BLaER1 treated with 17β-estradiol and CSF1 and Interleukin-3, amounts not matched to agents 10 nM and 100 nM (cell line): ENCODE data around the gene ITPK1.

Source experiments
- H3K27ac ChIP-seq, 11 experiments: shearing (Covaris generic); formaldehyde crosslinking; 2 replicates each; pipeline ENCODE4 v1.8.1; 2022
- H3K27me3 ChIP-seq, 11 experiments: shearing (Covaris generic); formaldehyde crosslinking; 2 replicates each; pipeline ENCODE4 v1.8.1; 2022
- H3K36me3 ChIP-seq, 11 experiments: shearing (Covaris generic); formaldehyde crosslinking; 2 replicates each; pipeline ENCODE4 v1.8.1; 2022
- H3K4me1 ChIP-seq, 10 experiments: shearing (Covaris generic); formaldehyde crosslinking; 2 replicates each; pipeline ENCODE4 v1.8.1; 2022
- H3K4me2 ChIP-seq, 11 experiments: shearing (Covaris generic); formaldehyde crosslinking; 2 replicates each; pipeline ENCODE4 v1.8.1; 2022
- H3K4me3 ChIP-seq, 10 experiments: shearing (Covaris generic); formaldehyde crosslinking; 2 replicates each; pipeline ENCODE4 v1.8.1; 2022
- H3K9ac ChIP-seq, 11 experiments: shearing (Covaris generic); formaldehyde crosslinking; 2 replicates each; pipeline ENCODE4 v1.8.1; 2022
- H3K9me3 ChIP-seq, 11 experiments: shearing (Covaris generic); formaldehyde crosslinking; replicated peaks in 1 of 11; 2 replicates each; pipeline ENCODE4 v1.8.1; 2022
- H4K20me1 ChIP-seq, 11 experiments: shearing (Covaris generic); formaldehyde crosslinking; 2 replicates each; pipeline ENCODE4 v1.8.1; 2022
- Cebpa-rat ChIP-seq, 11 experiments: shearing (Covaris generic); IDR thresholded peaks; 2 replicates each; pipeline ENCODE4 v1.8.1; 2022

Gene ITPK1

DNA sequence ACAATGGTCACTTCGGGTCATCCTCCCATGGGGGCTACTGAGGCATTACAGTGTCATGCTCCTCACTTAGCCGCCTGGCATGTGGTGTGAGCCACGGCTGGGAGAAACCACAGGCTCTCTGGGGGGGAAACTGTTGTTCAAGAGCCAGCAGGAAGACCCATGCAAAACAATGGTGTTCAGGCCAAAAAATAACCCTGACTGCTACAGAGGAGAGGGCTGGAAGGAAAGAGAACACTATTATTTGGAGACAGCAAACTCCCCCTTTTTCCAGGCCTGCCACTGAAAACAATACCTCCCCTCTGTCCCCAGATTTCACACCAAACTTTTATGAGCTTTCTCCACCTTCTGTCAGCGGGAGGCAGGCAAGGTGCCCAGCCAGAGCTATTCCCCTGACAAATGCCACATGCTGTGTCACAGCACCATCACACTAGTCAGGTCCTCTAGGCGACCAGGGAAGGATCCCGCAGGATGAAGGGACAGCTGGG is 109.1 kb downstream of the ITPK1 start:
- peak overlapping the region; percentile 77 to 97 (median 92) for H3K4me2 ChIP-seq
- no peak for TF ChIP-seq Cebpa-rat (IDR thresholded peaks at IDR 0.05)
- H3K36me3 ChIP-seq, result peaks cover 0 to 50% (median 0%) of the 10 kb centered on the region in 11 experiments; a peak in 9 of 22 replicates
- H4K20me1 ChIP-seq, result peaks cover 13 to 99% (median 86%) of the 10 kb centered on the region in 11 experiments; a peak in 20 of 22 replicates
- H3K9me3 ChIP-seq, result no peaks in the 10 kb centered on the region
- peaks cover 62 to 89% (median 79%) of the 10 kb centered on the region in 10 experiments for H3K4me1 ChIP-seq
- peak overlapping the region in 9 of 11 experiments; percentile 13 to 82 (median 66); a peak in 17 of 22 replicates for H3K27ac ChIP-seq
- peak overlapping the region in 7 of 10 experiments; percentile 10 to 45 (median 23); a peak in 6 of 20 replicates for H3K4me3 ChIP-seq
- H3K27me3 ChIP-seq, result no peaks in the 10 kb centered on the region
- H3K9ac ChIP-seq, result peak overlapping the region in 9 of 11 experiments; percentile 9 to 75 (median 51); a peak in 15 of 22 replicates

DNA sequence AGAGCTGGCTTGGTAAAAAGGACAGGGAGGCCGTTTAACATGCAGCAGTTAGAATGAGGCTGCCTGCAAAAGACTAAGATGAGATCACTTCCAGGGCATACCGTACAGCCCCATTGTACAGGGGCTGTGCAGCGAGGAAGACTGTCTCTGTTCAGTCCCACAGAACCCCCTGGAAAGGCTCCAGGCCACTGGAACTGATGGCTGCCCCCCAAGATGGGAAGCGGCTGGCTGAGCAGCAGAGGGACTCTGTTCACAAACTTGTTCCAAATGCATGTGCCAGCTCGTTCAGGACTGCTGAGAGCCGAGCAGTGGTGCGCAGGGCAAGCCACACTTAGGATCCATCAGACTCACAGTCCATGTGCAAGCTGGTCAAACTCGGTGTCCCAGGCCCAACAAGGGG is 109.9 kb downstream of the ITPK1 start:
- peak overlapping the region; percentile 77 to 97 (median 92); a peak in 21 of 22 replicates for H3K4me2 ChIP-seq
- H4K20me1 ChIP-seq, result peaks cover 13 to 99% (median 84%) of the 10 kb centered on the region in 11 experiments; a peak in 20 of 22 replicates
- H3K36me3 ChIP-seq, result peaks cover 0 to 52% (median 0%) of the 10 kb centered on the region in 11 experiments; a peak in 9 of 22 replicates
- no peaks in the 10 kb centered on the region for H3K27me3 ChIP-seq
- H3K27ac ChIP-seq, result peak overlapping the region in 6 of 11 experiments; percentile 15 to 82 (median 64); a peak in 8 of 22 replicates
- no peaks in the 10 kb centered on the region for H3K9me3 ChIP-seq
- H3K9ac ChIP-seq, result peak overlapping the region in 4 of 11 experiments; percentile 38 to 75 (median 60); a peak in 5 of 22 replicates
- H3K4me1 ChIP-seq, result peaks cover 54 to 81% (median 71%) of the 10 kb centered on the region in 10 experiments
- TF ChIP-seq Cebpa-rat (IDR thresholded peaks at IDR 0.05), result no peak
- H3K4me3 ChIP-seq, result no peak overlapping the region

DNA sequence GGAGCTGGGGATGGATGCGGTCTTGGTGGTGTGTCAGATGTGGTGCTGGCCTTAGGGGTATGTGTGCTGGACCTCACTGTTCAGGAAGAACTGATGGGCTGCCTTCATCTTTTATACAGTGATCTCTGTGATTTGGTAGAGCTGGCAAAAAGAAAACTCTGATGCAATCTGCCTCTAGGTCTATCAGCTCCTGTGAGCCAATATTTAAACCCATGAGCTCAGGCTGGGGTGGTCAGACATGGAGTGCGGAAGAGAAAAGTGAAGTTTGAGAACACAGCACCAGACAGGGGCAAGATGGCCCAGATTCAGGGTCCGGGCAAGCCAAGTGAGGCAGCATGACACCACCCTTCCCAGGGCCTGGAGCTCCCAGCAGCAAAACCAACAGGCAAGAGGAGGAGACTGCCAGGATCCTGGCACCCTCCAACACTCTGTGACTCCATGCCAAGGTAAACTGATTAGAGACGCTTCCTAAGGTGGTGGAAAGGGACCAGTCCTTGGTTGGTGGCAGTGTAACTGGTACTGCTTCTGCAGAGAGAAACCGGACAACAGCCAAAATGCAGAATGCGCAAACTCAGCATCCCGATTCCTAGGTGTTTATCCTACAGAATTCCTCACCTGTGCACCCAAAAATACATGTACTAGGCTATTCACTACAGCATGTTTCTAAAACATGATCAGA is 110.5 kb downstream of the ITPK1 start:
- Histone ChIP-seq H3K27ac (no peak overlapping the region; a peak in 1 of 22 replicates), H4K20me1 (peaks cover 13 to 99% (median 81%) of the 10 kb centered on the region in 11 experiments; a peak in 20 of 22 replicates), H3K4me1 (peaks cover 48 to 75% (median 66%) of the 10 kb centered on the region in 10 experiments), H3K27me3 (no peaks in the 10 kb centered on the region), H3K36me3 (peaks cover 0 to 55% (median 0%) of the 10 kb centered on the region in 11 experiments; a peak in 9 of 22 replicates), H3K4me2 (peak overlapping the region in 9 of 11 experiments; percentile 77 to 97 (median 92); a peak in 18 of 22 replicates), H3K9ac (no peak overlapping the region; a peak in 1 of 22 replicates), H3K9me3 (no peaks in the 10 kb centered on the region), H3K4me3 (no peak overlapping the region)
- TF ChIP-seq Cebpa-rat (IDR thresholded peaks at IDR 0.05), result no peak

DNA sequence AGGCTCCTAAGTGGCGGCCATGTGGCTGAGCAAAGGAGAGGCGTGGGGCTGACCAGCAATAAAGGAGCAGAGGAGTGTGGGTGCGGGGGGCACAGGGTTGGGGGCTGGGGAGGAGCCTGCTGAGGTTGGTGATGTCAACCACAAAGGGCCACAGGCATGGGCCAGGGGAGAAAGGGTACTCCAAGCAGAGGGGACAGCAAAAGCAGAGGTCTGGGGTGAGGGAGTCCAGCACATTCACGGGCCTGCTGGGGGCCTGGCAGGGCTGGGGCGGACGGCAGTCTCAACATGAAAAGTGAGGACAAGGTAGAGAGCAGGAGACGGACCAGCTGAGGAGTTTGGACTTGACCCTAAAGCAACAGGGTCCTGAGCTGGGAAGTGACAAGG is 111.0 kb downstream of the ITPK1 start:
- Histone ChIP-seq H3K9ac (no peak overlapping the region), H3K9me3 (no peaks in the 10 kb centered on the region), H3K36me3 (peaks cover 0 to 52% (median 3%) of the 10 kb centered on the region in 11 experiments; a peak in 11 of 22 replicates), H3K27me3 (no peaks in the 10 kb centered on the region), H3K4me1 (peaks cover 42 to 70% (median 60%) of the 10 kb centered on the region in 10 experiments), H3K4me3 (no peak overlapping the region), H4K20me1 (peaks cover 13 to 99% (median 81%) of the 10 kb centered on the region in 11 experiments; a peak in 20 of 22 replicates), H3K27ac (no peak overlapping the region), H3K4me2 (peak overlapping the region in 5 of 11 experiments; percentile 90 to 97 (median 94); a peak in 5 of 22 replicates)
- no peak for TF ChIP-seq Cebpa-rat (IDR thresholded peaks at IDR 0.05)

DNA sequence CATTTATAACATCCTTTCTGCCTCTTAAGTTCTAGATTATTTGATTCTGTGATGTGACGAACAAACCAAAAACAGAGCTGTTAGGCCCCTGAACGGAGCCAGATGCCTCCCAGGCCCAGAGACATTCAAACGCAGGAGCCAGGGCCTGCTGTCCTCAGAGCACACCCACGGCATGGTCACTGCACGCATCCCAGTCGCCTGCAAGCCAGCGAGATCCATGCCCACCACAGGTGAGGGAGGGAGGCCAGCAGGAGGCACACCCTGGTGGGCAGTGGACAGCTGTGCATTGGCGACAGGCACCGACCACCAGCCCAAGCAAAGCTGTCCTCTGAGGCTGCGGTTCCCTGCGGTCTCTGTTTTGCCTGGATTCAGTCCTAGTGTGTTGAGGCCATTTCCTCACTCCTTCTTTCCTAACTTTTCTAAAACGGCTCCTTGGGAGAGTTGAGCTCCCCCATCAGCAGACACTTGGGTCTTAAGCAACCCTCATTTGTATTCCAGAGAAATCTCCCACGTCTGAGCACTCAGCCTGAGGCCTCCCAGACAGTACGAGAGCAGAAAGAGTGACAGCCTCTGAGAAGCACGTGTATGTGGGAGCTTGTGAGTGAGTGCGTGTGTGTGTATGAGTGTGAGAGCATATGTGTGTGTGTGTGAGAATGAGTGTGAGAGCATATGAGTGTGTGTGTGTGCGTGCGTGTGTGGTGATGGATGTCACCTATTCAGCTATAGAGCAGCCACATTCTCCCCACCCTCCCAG is 111.6 kb downstream of the ITPK1 start:
- H3K4me1 ChIP-seq, result peaks cover 37 to 64% (median 54%) of the 10 kb centered on the region in 10 experiments
- no peaks in the 10 kb centered on the region for H3K9me3 ChIP-seq
- H4K20me1 ChIP-seq, result peaks cover 13 to 99% (median 77%) of the 10 kb centered on the region in 11 experiments; a peak in 20 of 22 replicates
- no peak overlapping the region for H3K27ac ChIP-seq
- H3K27me3 ChIP-seq, result no peaks in the 10 kb centered on the region
- 0 out of 22 replicates have a peak overlapping the region, but pooled peaks of 3 of the 11 experiments have one; percentile 2 to 37 (median 30) for H3K4me2 ChIP-seq
- peaks cover 0 to 55% (median 3%) of the 10 kb centered on the region in 11 experiments; a peak in 12 of 22 replicates for H3K36me3 ChIP-seq
- TF ChIP-seq Cebpa-rat (IDR thresholded peaks at IDR 0.05), result no peak
- H3K4me3 ChIP-seq, result no peak overlapping the region
- H3K9ac ChIP-seq, result no peak overlapping the region

DNA sequence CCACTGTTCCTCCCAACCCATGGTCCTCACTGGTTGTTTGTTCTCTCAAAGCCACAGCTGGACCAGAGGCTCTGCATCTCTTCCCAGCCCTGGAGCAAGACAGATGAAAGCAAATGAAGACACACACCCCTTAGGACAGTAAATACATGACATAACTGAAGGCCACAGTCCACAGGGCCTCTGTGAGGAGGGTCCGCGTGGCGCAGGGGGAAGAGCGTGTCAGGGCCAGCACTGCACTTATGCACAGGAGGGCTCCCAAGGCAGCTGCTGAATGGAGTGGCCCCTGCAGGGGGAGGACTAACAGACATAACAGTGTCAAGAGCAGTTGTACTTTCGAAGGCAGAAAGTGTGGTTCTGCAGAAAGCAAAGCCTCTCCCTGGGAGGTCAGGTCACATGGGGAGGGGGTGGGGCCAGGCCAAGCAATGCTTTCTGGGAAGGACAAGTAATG is 112.8 kb downstream of the ITPK1 start:
- H3K27ac ChIP-seq, result no peak overlapping the region
- H3K4me3 ChIP-seq, result no peak overlapping the region
- H4K20me1 ChIP-seq, result peaks cover 13 to 99% (median 70%) of the 10 kb centered on the region in 11 experiments; a peak in 20 of 22 replicates
- peaks cover 24 to 51% (median 42%) of the 10 kb centered on the region in 10 experiments for H3K4me1 ChIP-seq
- peaks cover 0 to 58% (median 3%) of the 10 kb centered on the region in 11 experiments; a peak in 12 of 22 replicates for H3K36me3 ChIP-seq
- TF ChIP-seq Cebpa-rat (IDR thresholded peaks at IDR 0.05), result no peak
- peak overlapping the region in 5 of 11 experiments; percentile 11 to 41 (median 30); a peak in 7 of 22 replicates for H3K4me2 ChIP-seq
- H3K9me3 ChIP-seq, result no peaks in the 10 kb centered on the region
- no peak overlapping the region for H3K9ac ChIP-seq
- no peaks in the 10 kb centered on the region for H3K27me3 ChIP-seq

DNA sequence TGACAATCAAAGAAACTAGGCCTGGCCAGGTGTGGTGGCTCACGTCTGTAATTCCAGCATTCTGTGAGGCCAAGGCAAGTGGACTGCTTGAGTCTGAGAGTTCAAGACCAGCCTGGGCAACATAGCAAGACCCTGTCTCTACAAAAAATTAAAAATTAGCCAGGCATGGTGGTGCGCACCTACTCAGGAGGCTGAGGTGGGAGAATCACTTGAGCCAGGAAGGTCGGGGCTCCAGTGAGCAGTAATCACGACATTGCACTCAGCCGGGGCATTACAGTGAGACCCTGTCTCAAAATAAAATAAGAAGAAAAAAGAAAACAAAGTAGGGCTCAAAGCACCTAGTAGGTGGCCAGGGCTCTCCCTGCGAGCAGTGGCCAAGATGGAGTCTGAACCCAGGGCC is 113.7 kb downstream of the ITPK1 start:
- H4K20me1 ChIP-seq, result peaks cover 13 to 100% (median 64%) of the 10 kb centered on the region in 11 experiments; a peak in 20 of 22 replicates
- no peak overlapping the region for H3K9ac ChIP-seq
- H3K4me2 ChIP-seq, result no peak overlapping the region
- no peak overlapping the region for H3K4me3 ChIP-seq
- TF ChIP-seq Cebpa-rat (IDR thresholded peaks at IDR 0.05), result no peak
- H3K4me1 ChIP-seq, result peaks cover 17 to 44% (median 33%) of the 10 kb centered on the region in 10 experiments
- peaks cover 0 to 66% (median 7%) of the 10 kb centered on the region in 11 experiments; a peak in 14 of 22 replicates for H3K36me3 ChIP-seq
- no peaks in the 10 kb centered on the region for H3K9me3 ChIP-seq
- H3K27ac ChIP-seq, result no peak overlapping the region
- H3K27me3 ChIP-seq, result no peaks in the 10 kb centered on the region

DNA sequence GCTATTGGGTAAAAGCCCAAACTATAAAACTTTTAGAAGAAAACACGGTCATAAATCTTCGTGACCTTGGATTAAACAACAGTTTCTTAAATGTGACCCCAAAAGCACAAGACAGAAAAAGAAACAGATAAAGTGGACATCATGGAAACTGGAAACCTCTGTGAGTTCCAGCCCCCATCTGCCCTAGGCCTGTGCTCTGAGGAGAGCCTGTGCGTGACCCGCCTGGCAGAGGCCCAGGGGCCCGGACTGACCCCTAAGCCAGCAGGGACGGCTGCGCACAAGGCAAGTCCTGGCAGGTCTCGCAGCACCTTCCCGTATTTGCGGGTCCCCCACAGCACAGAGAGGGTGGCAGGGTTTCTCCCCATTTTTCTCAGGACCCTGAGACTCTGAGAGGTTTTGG is 116.8 kb downstream of the ITPK1 start:
- no peaks in the 10 kb centered on the region for H3K9me3 ChIP-seq
- no peak overlapping the region for H3K27ac ChIP-seq
- no peak for TF ChIP-seq Cebpa-rat (IDR thresholded peaks at IDR 0.05)
- H4K20me1 ChIP-seq, result peaks cover 0 to 98% (median 33%) of the 10 kb centered on the region in 11 experiments; a peak in 18 of 22 replicates
- H3K36me3 ChIP-seq, result peaks cover 3 to 83% (median 15%) of the 10 kb centered on the region in 11 experiments; a peak in 18 of 22 replicates
- H3K4me3 ChIP-seq, result no peak overlapping the region
- H3K9ac ChIP-seq, result no peak overlapping the region
- H3K4me1 ChIP-seq, result peaks cover 0 to 16% (median 9%) of the 10 kb centered on the region in 10 experiments; a peak in 14 of 20 replicates
- H3K27me3 ChIP-seq, result no peaks in the 10 kb centered on the region
- H3K4me2 ChIP-seq, result no peak overlapping the region
